Stimulated activated CD4-positive, alpha-beta T cell treated with anti-CD3 and anti-CD28 coated beads, Interleukin-2, amount 100 ng/mL, for 48 hours (primary cell): ENCODE results near the gene GMPPA.

ENCODE experiments used
- DNase-seq, 2 donors: peaks; one replicate each; pipeline ENCODE4 v3.0.0-alpha.2; 2020

GMPPA gene

GRCh38 chr2:219522111-219523030 lies 23.7 kb downstream of the GMPPA start:
- DNase-seq = no peak

- DNase-seq = no peak
Observed at GRCh38 chr2:219523031-219523671, 24.5 kb downstream of the GMPPA start.

GRCh38 chr2:219524817-219525216 lies 26.1 kb downstream of the GMPPA start:
- no peak for DNase-seq

DNA sequence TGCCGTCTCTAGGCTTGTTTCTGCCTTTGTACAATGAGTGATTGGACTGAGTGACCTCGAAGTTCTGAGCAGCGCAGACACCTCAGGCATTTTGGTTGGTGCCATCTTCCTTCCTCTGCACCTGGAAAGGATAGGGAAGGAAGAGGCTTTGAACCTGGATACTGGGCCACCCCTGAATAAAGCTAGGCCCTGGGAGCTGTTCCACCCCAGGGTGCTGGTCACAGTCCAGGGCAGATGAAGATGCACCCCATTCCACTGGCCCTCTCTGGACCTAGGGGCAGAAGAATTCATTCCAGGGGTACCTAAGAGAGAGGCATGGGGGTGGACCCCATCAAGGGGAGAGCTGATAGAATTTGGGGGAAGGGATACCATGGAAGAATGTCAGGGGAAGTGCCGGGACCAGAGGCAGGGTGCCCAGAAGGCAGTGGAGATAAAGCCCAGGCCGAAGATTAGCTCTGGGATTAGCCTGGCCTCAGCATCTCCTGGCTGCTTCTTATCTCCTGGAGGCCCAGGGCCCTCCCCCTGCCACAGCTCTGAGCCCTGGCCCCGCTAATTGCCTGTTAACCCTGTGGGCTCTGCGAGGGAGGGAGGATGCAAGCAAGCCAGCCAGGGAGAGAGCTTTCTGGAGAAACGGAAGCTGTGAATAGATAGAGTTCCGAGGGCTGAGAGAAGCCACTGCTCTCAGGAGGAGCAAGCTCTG lies 27.0 kb downstream of the GMPPA start:
- DNase-seq = no peak

DNA sequence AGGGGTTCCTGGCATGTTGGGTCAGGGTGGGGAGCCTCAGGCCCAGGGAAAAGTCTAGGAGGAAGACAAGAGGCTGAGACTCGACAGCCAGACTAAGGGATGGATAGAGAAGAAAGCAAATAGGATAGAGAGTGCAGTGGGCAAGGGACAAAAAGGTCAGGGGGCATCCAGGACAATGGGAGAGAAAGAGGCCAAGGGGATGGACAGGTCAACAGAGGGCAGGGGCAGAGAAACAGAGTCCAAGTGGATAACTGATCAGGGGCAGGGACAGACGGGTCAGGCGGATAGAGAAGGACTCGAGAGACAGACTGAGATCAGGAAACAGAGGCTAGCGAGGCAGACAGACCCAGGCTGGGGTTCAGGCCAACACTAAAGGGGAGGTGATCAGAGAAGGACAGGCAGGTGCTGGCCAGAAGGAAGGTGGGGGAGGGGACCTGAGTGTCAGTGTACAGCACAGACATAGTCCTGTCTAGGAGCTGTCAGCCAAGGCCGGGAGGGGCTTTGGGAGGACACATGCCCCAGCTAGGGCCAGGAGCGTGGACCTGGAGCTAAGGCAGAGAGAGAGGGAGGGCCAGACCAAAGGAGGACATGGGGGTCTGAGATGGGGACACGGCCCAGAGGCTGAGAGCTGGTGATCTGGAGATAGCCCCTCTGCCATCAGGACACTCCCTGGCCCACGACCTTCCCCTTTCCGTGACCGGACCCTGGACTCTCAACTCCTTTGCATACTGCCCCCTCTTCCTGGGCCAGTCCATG lies 27.8 kb downstream of the GMPPA start:
- no peak for DNase-seq

GRCh38 chr2:219527076-219527394 lies 28.3 kb downstream of the GMPPA start:
- no peak for DNase-seq

DNA sequence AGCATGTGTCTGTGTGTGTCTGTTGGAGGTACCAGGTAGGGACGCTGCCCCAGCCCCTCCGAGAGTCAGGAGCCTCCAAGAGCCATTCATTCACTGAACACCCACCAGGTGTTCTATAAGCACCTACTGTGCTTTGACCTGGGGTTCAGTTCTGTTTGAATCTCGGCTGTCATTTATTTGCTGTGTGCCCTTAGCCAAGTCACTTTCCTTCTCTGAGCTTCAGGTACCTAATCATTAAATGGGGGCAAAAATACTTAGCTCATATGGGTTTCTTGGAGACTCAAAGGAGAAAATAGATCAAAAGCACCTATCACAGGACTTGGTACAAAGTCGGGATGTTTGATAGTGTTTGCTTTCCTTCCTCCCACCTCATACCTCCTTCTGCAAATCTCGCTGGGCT lies 28.8 kb downstream of the GMPPA start:
- no peak for DNase-seq

DNA sequence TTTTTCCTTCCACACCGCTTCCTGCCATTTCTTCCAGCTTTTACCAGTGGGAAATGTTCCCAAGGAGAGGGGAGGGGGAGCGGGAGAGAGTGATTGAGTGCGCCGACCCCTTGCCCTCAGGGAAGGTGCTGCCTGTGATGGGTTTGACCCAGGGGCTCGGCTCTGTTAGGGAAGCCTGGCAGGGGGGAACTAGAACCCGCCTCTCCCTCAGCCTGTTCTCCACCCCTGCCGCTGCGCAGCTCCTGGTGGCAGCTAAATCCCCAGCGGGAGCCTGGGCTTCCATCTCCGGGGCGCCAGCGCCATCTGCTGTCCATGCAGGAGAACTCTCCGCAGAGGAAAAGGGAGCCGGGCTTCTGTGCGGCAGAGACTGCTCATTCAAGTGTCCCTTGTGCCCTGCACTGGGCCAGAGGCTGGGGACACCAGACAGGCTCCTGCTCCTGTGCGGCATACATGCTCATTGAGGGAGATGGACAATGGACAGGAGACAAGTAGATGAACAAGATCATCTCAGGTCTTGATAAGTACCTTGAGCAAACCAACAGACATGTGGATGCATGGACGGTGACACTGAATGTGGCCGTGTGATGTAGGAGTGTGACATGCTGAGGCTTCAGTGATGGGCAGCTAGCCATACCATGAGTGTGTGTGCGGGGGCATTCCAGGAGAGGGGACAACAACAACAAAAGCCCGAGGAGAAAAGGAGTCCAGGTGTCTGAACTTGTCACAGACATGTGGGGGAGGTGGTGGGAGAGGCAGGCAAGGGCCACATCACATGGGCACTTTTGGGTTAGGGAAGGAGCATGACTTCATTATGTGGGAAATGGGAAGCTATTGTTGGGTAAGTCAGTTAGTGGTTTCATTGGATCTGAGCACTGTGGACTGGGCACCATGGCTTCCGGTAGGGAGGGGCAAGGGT lies 31.6 kb downstream of the GMPPA start:
- peak; percentile 86 to 91 for DNase-seq

DNA sequence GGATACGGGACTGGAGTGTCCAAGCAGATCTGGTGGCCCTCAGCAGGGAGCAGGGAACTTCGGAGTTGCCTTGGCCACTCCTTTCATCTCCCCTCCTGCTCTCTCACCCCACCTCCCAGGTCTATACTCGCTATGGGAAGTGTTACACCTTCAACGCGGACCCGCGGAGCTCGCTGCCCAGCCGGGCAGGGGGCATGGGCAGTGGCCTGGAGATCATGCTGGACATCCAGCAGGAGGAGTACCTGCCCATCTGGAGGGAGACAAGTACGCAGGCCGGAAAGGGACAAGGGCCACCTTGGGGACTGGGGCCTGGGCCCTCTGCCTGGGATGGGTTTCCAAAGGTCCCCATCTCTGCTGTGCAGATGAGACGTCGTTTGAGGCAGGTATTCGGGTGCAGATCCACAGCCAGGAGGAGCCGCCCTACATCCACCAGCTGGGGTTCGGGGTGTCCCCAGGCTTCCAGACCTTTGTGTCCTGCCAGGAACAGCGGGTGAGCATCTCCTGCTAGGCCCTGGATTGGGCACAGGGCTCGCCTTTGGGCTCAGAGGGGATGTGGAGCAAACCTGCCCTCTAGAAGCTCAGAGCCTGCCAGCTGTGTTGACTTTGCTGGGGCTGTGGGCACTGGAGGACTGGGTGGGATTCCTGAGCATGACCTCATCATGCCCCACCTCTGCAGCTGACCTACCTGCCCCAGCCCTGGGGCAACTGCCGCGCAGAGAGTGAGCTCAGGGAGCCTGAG lies 33.1 kb downstream of the GMPPA start:
- no peak for DNase-seq

DNA sequence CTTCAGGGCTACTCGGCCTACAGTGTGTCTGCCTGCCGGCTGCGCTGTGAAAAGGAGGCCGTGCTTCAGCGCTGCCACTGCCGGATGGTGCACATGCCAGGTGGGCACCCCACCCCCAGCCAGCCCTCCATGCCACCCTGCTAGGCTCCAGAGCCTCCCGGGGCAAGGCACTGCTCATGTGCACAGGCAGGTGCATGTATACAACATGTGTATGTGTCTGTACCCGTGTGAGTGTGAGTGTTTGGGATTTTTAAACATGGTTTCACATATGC lies 33.6 kb downstream of the GMPPA start:
- DNase-seq = no peak

GRCh38 chr2:219533930-219534661 lies 35.4 kb downstream of the GMPPA start:
- DNase-seq = no peak

GRCh38 chr2:219536425-219536824 lies 37.7 kb downstream of the GMPPA start:
- DNase-seq = no peak

- DNase-seq = no peak
Observed at GRCh38 chr2:219536967-219537366, 38.3 kb downstream of the GMPPA start.

- DNase-seq = no peak
Observed at GRCh38 chr2:219537657-219538488, 39.2 kb downstream of the GMPPA start.

GRCh38 chr2:219538504-219538951 lies 39.8 kb downstream of the GMPPA start:
- no peak for DNase-seq

DNA sequence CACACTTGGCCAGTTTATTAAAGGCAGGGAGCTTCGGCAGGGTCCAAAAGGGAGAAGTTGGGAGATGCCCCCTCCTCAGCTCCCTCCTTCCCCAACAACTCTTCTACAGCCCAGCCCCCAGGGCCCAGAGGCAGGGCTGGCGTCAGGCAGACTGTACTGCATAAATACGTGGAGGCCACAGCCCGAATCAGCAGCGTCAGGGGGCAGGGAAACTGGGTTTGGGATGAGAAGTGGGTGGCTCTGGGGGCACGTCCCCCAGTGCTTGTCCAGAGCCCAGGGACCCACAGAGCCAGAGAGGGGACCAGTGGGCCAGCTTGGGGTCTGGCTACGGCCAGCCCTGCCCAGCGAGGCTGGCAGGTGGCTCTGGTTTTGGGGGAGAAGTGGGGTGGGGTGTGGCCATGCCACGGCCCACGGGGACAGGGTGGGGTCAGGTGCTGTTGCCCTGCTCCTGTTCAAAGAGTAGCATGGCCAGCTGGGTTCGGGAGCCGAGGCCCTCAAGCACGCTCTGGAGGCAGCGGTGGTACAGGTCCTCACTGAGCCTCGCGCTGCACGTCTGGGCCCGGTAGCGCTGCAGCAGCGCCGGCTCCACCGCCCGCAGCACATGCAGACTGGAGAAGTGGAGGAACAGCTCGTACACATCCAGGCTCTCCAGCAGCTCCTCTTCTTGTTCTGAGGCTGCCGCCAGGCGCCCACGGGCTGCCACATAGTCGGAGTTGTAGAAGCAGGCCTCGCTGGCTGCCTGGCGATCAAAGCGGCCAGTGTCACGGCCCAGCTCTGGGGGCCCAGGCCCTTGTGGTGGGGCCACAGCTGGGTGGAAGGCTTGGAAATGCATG lies 40.5 kb downstream of the GMPPA start:
- no peak for DNase-seq

GRCh38 chr2:219539926-219540678 lies 41.4 kb downstream of the GMPPA start:
- no peak for DNase-seq
